GM19455 (cell line): ENCODE data around the gene GRID2.

Source experiments
- ATAC-seq: cut with Tn5 transposase; IDR thresholded peaks from one replicate; pipeline ENCODE4 v1.9.1; 2021; ENCODE audit not compliant: unreplicated experiment

GRID2 gene

GRCh38 chr4:93061826-93062225 lies 758.1 kb downstream of the GRID2 start:
- ATAC-seq: no peak

GRCh38 chr4:93063325-93063724 lies 759.6 kb downstream of the GRID2 start:
- ATAC-seq: no peak

- ATAC-seq: no peak
Measured at GRCh38 chr4:93065790-93066189, 762.0 kb downstream of the GRID2 start.

- ATAC-seq: no peak
Measured at GRCh38 chr4:93066749-93067148, 763.0 kb downstream of the GRID2 start.

GRCh38 chr4:93072292-93072691 lies 768.5 kb downstream of the GRID2 start:
- no peak for ATAC-seq

GRCh38 chr4:93080316-93080715 lies 776.5 kb downstream of the GRID2 start:
- ATAC-seq: no peak

- no peak for ATAC-seq
Measured at GRCh38 chr4:93084599-93085305, 781.0 kb downstream of the GRID2 start.

- ATAC-seq: no peak
Measured at GRCh38 chr4:93086356-93086755, 782.6 kb downstream of the GRID2 start.

GRCh38 chr4:93092765-93093164 lies 789.0 kb downstream of the GRID2 start:
- ATAC-seq: no peak

GRCh38 chr4:93103042-93103441 lies 799.3 kb downstream of the GRID2 start:
- ATAC-seq: no peak

GRCh38 chr4:93116624-93117023 lies 812.9 kb downstream of the GRID2 start:
- ATAC-seq: no peak

- ATAC-seq: no peak
Measured at GRCh38 chr4:93127489-93127888, 823.7 kb downstream of the GRID2 start.

- no peak for ATAC-seq
Measured at GRCh38 chr4:93132631-93133030, 828.9 kb downstream of the GRID2 start.

- no peak for ATAC-seq
Measured at GRCh38 chr4:93139118-93139517, 835.4 kb downstream of the GRID2 start.

GRCh38 chr4:93143902-93144301 lies 840.1 kb downstream of the GRID2 start:
- no peak for ATAC-seq

- ATAC-seq: no peak
Measured at GRCh38 chr4:93144644-93145043, 840.9 kb downstream of the GRID2 start.

GRCh38 chr4:93147524-93148212 lies 843.9 kb downstream of the GRID2 start:
- no peak for ATAC-seq

GRCh38 chr4:93152491-93152890 lies 848.7 kb downstream of the GRID2 start:
- no peak for ATAC-seq

GRCh38 chr4:93157986-93158385 lies 854.2 kb downstream of the GRID2 start:
- ATAC-seq: no peak

- ATAC-seq: no peak
Measured at GRCh38 chr4:93168053-93168452, 864.3 kb downstream of the GRID2 start.

GRCh38 chr4:93169966-93170365 lies 866.2 kb downstream of the GRID2 start:
- no peak for ATAC-seq

- no peak for ATAC-seq
Measured at GRCh38 chr4:93174598-93174997, 870.8 kb downstream of the GRID2 start.

- ATAC-seq: no peak
Measured at GRCh38 chr4:93178279-93178678, 874.5 kb downstream of the GRID2 start.
